Osteocyte (in vitro differentiated cells): ENCODE measurements around the gene PYGL. TPM values are rescaled to one million over a fixed set of nuclear protein-coding genes. Genes with fewer than 3 reads are reported as not detected.

ENCODE experiments used
- DNase-seq: peaks from one replicate; pipeline ENCODE4 v3.0.0; 2021; ENCODE audit warnings: mixed read lengths; ENCODE audit not compliant: unreplicated experiment; ENCODE audit errors: extremely low spot score
- H3K27ac Mint-ChIP-seq: one replicate; pipeline ENCODE4 v1.8.0; 2021; ENCODE audit warnings: mild to moderate bottlenecking, mixed read lengths; ENCODE audit not compliant: unreplicated experiment
- H3K27me3 Mint-ChIP-seq: one replicate; pipeline ENCODE4 v1.8.0; 2021; ENCODE audit warnings: mixed read lengths; ENCODE audit not compliant: unreplicated experiment
- H3K36me3 Mint-ChIP-seq: one replicate; pipeline ENCODE4 v1.8.0; 2021; ENCODE audit warnings: mixed read lengths; ENCODE audit not compliant: unreplicated experiment
- H3K4me1 Mint-ChIP-seq: one replicate; pipeline ENCODE4 v1.8.0; 2021; ENCODE audit warnings: mixed read lengths; ENCODE audit not compliant: unreplicated experiment
- H3K4me3 Mint-ChIP-seq: one replicate; pipeline ENCODE4 v1.8.0; 2021; ENCODE audit warnings: mild to moderate bottlenecking, moderate library complexity, mixed read lengths; ENCODE audit not compliant: unreplicated experiment
- H3K9me3 Mint-ChIP-seq: one replicate; pipeline ENCODE4 v1.8.0; 2021; ENCODE audit warnings: mixed read lengths; ENCODE audit not compliant: unreplicated experiment
- total RNA-seq: library from RNA; stranded (reverse); gene quantifications from 2 replicates; pipeline ENCODE4 v1.2.1, GENCODE V29; 2021
- TF ChIP-seq, protein P1 (sequence below): fragments of 200-600 bp; sonication (generic); IDR thresholded peaks from 2 replicates; pipeline ENCODE4 v1.5.0; 2021; ENCODE audit warnings: antibody characterized with exemption, mild to moderate bottlenecking, moderate library complexity

PYGL gene
- total RNA-seq, 1 donor from 2014 or later, result 37.3 TPM

DNA sequence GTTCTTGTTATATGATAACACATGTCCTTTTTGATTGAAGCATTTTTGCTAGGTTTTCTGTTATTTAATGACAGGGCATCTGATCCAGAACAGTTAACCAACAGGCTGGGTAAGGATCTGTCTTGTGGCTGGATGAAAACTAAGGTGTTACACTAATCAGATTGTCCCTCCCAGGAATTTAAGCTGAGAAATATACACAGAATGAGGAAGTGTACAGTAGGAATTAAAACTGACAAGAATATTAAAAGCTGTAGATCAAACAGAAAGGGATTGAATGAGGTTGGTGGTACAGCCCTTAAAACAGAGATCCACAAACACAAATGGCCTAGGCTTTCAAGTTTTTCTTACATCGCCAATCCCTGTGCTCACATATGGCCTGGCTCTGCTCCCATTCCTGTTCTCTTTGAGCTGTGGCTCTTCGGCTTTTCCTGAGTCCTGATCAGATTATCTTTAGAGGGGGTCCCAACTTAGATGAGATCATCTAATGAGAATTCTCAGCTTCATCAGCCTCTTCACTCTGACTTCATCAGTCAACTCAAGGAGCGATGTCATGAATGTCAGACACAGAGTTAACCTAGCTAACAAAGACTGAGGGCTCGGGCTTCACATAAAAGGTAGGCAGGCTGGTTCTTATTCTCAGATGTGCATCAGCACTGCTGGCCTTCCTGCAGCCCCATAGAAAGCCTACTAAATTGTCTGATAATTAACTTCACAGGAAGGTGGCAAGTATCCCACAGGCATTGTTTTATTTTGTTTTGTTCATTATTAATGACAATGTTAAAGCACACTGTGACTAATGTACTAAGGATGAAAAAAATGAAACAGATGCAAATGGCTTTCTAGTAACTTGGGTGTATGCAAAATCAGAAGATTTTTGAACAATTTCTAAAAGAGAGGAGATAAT, 11.4 kb downstream of the PYGL start:
- H3K4me1 Mint-ChIP-seq, result no peaks in the 10 kb centered on the region
- no peaks in the 10 kb centered on the region for H3K9me3 Mint-ChIP-seq
- no peak overlapping the region for H3K4me3 Mint-ChIP-seq
- H3K36me3 Mint-ChIP-seq, result peaks cover 41% of the 10 kb centered on the region
- H3K27ac Mint-ChIP-seq, result no peak overlapping the region
- H3K27me3 Mint-ChIP-seq, result no peaks in the 10 kb centered on the region
- DNase-seq, result no peak
- TF ChIP-seq, protein P1, sequence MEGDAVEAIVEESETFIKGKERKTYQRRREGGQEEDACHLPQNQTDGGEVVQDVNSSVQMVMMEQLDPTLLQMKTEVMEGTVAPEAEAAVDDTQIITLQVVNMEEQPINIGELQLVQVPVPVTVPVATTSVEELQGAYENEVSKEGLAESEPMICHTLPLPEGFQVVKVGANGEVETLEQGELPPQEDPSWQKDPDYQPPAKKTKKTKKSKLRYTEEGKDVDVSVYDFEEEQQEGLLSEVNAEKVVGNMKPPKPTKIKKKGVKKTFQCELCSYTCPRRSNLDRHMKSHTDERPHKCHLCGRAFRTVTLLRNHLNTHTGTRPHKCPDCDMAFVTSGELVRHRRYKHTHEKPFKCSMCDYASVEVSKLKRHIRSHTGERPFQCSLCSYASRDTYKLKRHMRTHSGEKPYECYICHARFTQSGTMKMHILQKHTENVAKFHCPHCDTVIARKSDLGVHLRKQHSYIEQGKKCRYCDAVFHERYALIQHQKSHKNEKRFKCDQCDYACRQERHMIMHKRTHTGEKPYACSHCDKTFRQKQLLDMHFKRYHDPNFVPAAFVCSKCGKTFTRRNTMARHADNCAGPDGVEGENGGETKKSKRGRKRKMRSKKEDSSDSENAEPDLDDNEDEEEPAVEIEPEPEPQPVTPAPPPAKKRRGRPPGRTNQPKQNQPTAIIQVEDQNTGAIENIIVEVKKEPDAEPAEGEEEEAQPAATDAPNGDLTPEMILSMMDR, result no peak

DNA sequence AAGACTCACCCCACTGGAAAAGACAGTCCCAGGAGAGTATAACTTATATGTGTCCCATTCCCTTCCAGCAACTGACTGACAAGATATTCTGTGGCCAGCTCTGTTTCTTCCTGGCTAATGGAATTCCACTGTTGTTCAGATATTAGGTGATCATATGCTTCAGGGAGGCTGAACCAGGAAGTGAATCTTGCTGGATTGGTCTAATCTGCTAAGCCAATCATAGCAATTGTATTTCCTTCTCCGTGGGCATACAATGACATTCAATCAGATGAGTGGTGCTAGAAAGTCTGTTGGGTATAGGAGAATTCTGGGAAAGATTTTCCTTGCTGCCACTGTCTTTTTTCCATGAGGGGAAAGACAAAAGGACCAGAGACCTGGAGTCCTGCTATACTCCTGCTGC, 12.1 kb downstream of the PYGL start:
- Mint-ChIP-seq H3K4me3 (no peak overlapping the region), H3K36me3 (peaks cover 37% of the 10 kb centered on the region), H3K27me3 (no peaks in the 10 kb centered on the region), H3K4me1 (no peaks in the 10 kb centered on the region), H3K9me3 (no peaks in the 10 kb centered on the region), H3K27ac (no peak overlapping the region)
- TF ChIP-seq, protein P1, result no peak
- DNase-seq, result no peak

DNA sequence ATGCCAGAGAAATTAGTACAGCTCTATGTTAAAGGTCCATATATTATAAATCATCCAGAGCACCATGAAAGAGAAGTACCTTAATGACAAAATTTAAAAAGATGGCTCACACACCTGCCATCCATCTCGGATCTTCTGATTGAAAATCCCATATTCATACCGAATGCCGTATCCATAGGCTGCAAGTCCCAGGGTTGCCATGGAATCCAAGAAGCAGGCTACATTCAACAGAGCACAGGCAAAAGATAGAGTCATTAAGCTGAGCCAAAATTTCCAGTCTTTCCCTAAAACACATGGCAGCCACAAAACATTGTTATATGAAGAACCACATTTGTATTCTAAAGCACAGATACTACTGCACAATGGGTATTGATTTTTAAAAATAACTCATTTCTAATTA, 12.7 kb downstream of the PYGL start:
- Mint-ChIP-seq H3K27ac (no peak overlapping the region), H3K4me1 (no peaks in the 10 kb centered on the region), H3K9me3 (no peaks in the 10 kb centered on the region), H3K4me3 (no peak overlapping the region), H3K36me3 (peaks cover 37% of the 10 kb centered on the region), H3K27me3 (no peaks in the 10 kb centered on the region)
- TF ChIP-seq, protein P1, result no peak
- DNase-seq, result no peak

DNA sequence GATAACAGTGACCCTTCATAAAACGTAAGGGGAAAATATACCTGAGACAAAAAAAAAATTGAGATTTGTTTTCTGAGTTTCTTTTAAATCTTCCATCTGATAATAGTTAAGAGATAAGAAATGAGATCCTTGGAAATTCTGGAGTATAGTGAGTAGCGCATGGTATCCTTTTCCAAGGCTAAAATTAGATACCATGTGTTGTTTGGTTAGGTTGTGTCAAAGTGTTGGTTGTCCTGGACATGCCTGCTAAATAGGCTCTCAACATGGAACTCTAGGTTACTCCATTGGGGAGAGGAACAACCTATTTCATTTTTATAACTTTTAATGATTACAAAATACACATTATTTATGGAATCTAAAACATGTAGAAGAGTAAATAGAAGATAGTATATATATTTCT, 14.8 kb downstream of the PYGL start:
- no peak for DNase-seq
- peaks cover 38% of the 10 kb centered on the region for H3K36me3 Mint-ChIP-seq
- H3K9me3 Mint-ChIP-seq, result no peaks in the 10 kb centered on the region
- H3K27ac Mint-ChIP-seq, result no peak overlapping the region
- TF ChIP-seq, protein P1, result no peak
- H3K27me3 Mint-ChIP-seq, result no peaks in the 10 kb centered on the region
- H3K4me3 Mint-ChIP-seq, result no peak overlapping the region
- no peaks in the 10 kb centered on the region for H3K4me1 Mint-ChIP-seq

DNA sequence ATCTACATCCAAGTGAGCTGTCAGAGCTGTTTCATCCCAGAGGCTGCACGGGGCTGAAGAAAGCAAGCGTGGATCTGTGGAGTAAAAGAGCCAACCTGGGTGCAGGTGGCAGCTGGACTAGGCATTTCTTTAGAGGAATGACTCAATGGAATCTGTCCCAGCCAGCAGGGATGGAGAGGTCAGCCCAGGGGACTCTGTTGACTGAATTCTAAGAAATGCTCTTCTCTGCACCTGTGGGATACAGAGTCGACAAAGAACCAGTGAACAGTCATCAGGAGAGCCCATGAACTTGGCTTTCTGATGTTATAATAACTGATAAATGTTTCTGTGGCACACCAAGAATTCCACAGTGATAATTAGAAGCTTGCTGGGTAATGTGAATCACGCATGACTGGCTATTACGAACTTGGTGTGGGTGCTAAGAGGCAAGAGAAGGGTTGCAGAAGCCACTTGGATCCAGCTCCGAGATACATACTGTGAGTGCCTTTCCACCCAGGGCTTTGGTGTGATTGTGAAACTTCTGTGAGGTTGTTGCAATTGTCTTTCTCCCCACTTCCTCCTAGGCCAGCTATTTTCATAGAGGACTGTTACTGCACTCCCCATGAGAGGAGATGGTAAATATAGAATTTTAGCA, 16.2 kb downstream of the PYGL start:
- no peak for DNase-seq
- no peaks in the 10 kb centered on the region for H3K9me3 Mint-ChIP-seq
- H3K27me3 Mint-ChIP-seq, result no peaks in the 10 kb centered on the region
- no peak overlapping the region for H3K4me3 Mint-ChIP-seq
- H3K27ac Mint-ChIP-seq, result no peak overlapping the region
- peaks cover 34% of the 10 kb centered on the region for H3K36me3 Mint-ChIP-seq
- TF ChIP-seq, protein P1, result no peak
- no peaks in the 10 kb centered on the region for H3K4me1 Mint-ChIP-seq
